A549 (cell line): ENCODE data around the gene ZSWIM1. TPM values are rescaled to one million over a fixed set of nuclear protein-coding genes. Genes with fewer than 3 reads are reported as not detected.

ENCODE experiments used
- ATAC-seq, 2 experiments: fragments of 200-7000 bp in 1 of 2; fragments of >200 bp in 1 of 2; cut with Nextera tagmentation in 1 of 2; cut with Tn5 transposase in 1 of 2; 3 replicates each; pipeline versions ENCODE4 v1.8.0 to v1.9.1; 2018 to 2020; ENCODE audit warnings: mild to moderate bottlenecking in 1 of 2, moderate library complexity in 1 of 2
- CTCF ChIA-PET: fragments of 300-600 bp; sonication (Branson Sonifier 250); formaldehyde crosslinking; extraction: SDS; loops from one replicate; lab custom pipeline; 2021; ENCODE audit warnings: antibody characterized with exemption, inconsistent platforms; lab: Yijun Ruan, JAX
- POLR2A ChIA-PET: fragments of 350-600 bp; formaldehyde crosslinking; extraction: SDS; loops from one replicate; lab custom pipeline; 2021; ENCODE audit warnings: antibody characterized with exemption, inconsistent platforms; lab: Yijun Ruan, JAX
- DNase-seq, 2 experiments: peaks; one replicate each; pipeline versions ENCODE4 v3.0.0 to v3.0.0-alpha.2; 2011 to 2016; ENCODE audit warnings: low read depth in 1 of 2, low spot score in 1 of 2
- FAIRE-seq: peaks from 2 replicates; lab custom pipeline; 2011; peaks lifted over from hg19 to GRCh38; lab: Jason Lieb, UNC
- H3K27ac ChIP-seq, 2 experiments: fragments of >200 bp; sonication (Bioruptor Twin); formaldehyde crosslinking; 3 replicates each; pipeline ENCODE4 v1.5.1; 2016 to 2017
- H3K4me1 ChIP-seq: fragments of >200 bp; sonication (Bioruptor Twin); formaldehyde crosslinking; 3 replicates; pipeline ENCODE4 v1.6.1; 2016
- H3K4me2 ChIP-seq: fragments of >200 bp; sonication (Bioruptor Twin); formaldehyde crosslinking; 3 replicates; pipeline ENCODE4 v1.6.1; 2016
- H3K4me3 ChIP-seq: fragments of >200 bp; sonication (Bioruptor Twin); formaldehyde crosslinking; 3 replicates; pipeline ENCODE4 v1.5.1; 2016
- H3K9me3 ChIP-seq: fragments of >200 bp; sonication (Bioruptor Twin); formaldehyde crosslinking; 3 replicates; pipeline ENCODE4 v1.6.1; 2016
- BHLHE40 ChIP-seq: IDR thresholded peaks from 2 replicates; pipeline ENCODE4 v1.6.1; 2012; ENCODE audit warnings: low read depth, low read length, inconsistent platforms
- CBX2 ChIP-seq: fragments of 200-600 bp; sonication (generic); IDR thresholded peaks from 2 replicates; pipeline ENCODE4 v1.6.1; 2016; ENCODE audit warnings: low read depth, mild to moderate bottlenecking, borderline replicate concordance
- CBX8 ChIP-seq: fragments of 200-600 bp; sonication (generic); IDR thresholded peaks from 2 replicates; pipeline ENCODE4 v1.6.1; 2016
- CEBPB ChIP-seq, 2 experiments: fragments of >200 bp in 1 of 2; sonication (Bioruptor Twin) in 1 of 2; formaldehyde crosslinking in 1 of 2; IDR thresholded peaks; 2 replicates each; pipeline ENCODE4 v1.6.1; 2012 to 2016
- CHD2 ChIP-seq: fragments of 150-350 bp; IDR thresholded peaks from 2 replicates; pipeline ENCODE4 v1.6.1; 2014; ENCODE audit warnings: low read length; ENCODE audit not compliant: partially characterized antibody
- CHD4 ChIP-seq: fragments of 200-600 bp; sonication (generic); IDR thresholded peaks from 2 replicates; pipeline ENCODE4 v1.6.1; 2016; ENCODE audit warnings: antibody characterized with exemption, mild to moderate bottlenecking, borderline replicate concordance
- FOXS1 ChIP-seq: fragments of 250-450 bp; sonication (Bioruptor Pico); IDR thresholded peaks from 2 replicates; pipeline ENCODE4 v1.5.0; 2020; ENCODE audit warnings: mild to moderate bottlenecking, moderate library complexity
- GATA3 ChIP-seq: IDR thresholded peaks from 2 replicates; pipeline ENCODE4 v1.6.1; 2012; ENCODE audit warnings: borderline replicate concordance
- HDAC2 ChIP-seq: fragments of 200-600 bp; sonication (generic); IDR thresholded peaks from 2 replicates; pipeline ENCODE4 v1.6.1; 2016
- HOXB5 ChIP-seq: fragments of 250-450 bp; sonication (Bioruptor Pico); IDR thresholded peaks from 2 replicates; pipeline ENCODE4 v1.5.0; 2020; ENCODE audit warnings: mild to moderate bottlenecking, moderate library complexity
- JUNB ChIP-seq: fragments of >200 bp; sonication (Bioruptor Twin); formaldehyde crosslinking; IDR thresholded peaks from 2 replicates; pipeline ENCODE4 v1.6.1; 2016
- KDM1A ChIP-seq: fragments of 200-600 bp; sonication (generic); IDR thresholded peaks from 2 replicates; pipeline ENCODE4 v1.6.1; 2016; ENCODE audit warnings: low read depth, mild to moderate bottlenecking
- NPAS2 ChIP-seq: fragments of 250-450 bp; sonication (Bioruptor Pico); IDR thresholded peaks from 2 replicates; pipeline ENCODE4 v1.8.0; 2022; ENCODE audit warnings: mild to moderate bottlenecking, moderate library complexity, borderline replicate concordance
- POLR2A ChIP-seq: IDR thresholded peaks from 2 replicates; pipeline ENCODE4 v1.6.1; 2012; ENCODE audit warnings: mild to moderate bottlenecking, low read length
- POLR2AphosphoS2 ChIP-seq: conservative IDR thresholded peaks from 2 replicates; pipeline ENCODE4 v1.6.1; 2012; ENCODE audit warnings: low read length, improper control_type of control experiment, inconsistent platforms
- RARB ChIP-seq: fragments of 250-450 bp; sonication (Bioruptor Pico); IDR thresholded peaks from 2 replicates; pipeline ENCODE4 v1.8.0; 2021; ENCODE audit warnings: mild to moderate bottlenecking, moderate library complexity
- RCOR1 ChIP-seq: fragments of 150-350 bp; IDR thresholded peaks from 2 replicates; pipeline ENCODE4 v1.6.1; 2014; ENCODE audit warnings: antibody characterized with exemption, low read length, low read depth
- SREBF2 ChIP-seq: fragments of 450-650 bp; IDR thresholded peaks from 2 replicates; pipeline ENCODE4 v1.6.1; 2014; ENCODE audit warnings: mild to moderate bottlenecking, moderate library complexity
- TFCP2L1 ChIP-seq: fragments of 250-450 bp; sonication (Bioruptor Pico); IDR thresholded peaks from 2 replicates; pipeline ENCODE4 v1.5.0; 2021; ENCODE audit warnings: mild to moderate bottlenecking
- ZNF302 ChIP-seq: fragments of 250-450 bp; sonication (Bioruptor Pico); IDR thresholded peaks from 2 replicates; pipeline ENCODE4 v1.9.0; 2021; ENCODE audit warnings: inconsistent platforms, mild to moderate bottlenecking, moderate library complexity
- WGBS: methylation state at CpG from one replicate; pipeline ENCODE4 v1.1.6; 2017; ENCODE audit errors: missing lambda C conversion rate; 5-methylcytosine and 5-hydroxymethylcytosine counted together
- polyA plus RNA-seq, 4 experiments: library from polyadenylated mRNA; depleted of rRNA in 3 of 4; stranded (reverse); fragments of >200 nt; fragmentation: RNase III in 1 of 4; extraction: RNeasy Plus Mini Kit Qiagen cat#74134 plus additional on column Dnase treatment in 1 of 4; gene quantifications; 2 replicates in 3 of 4; 3 replicates in 1 of 4; pipeline ENCODE4 v1.2.3, GENCODE V29; 2011 to 2017
- TF ChIP-seq, protein P1 (sequence below): fragments of 200-600 bp; sonication (generic); IDR thresholded peaks from 2 replicates; pipeline ENCODE4 v1.6.1; 2016; ENCODE audit warnings: antibody characterized with exemption, mild to moderate bottlenecking, moderate library complexity
- TF ChIP-seq, protein P2 (sequence below): IDR thresholded peaks from 2 replicates; pipeline ENCODE4 v1.6.1; 2012; ENCODE audit warnings: low read depth, borderline replicate concordance
- TF ChIP-seq, protein P3 (sequence below): fragments of 450-650 bp; IDR thresholded peaks from 2 replicates; pipeline ENCODE4 v1.6.1; 2014; ENCODE audit warnings: antibody characterized with exemption
- TF ChIP-seq, protein P4 (sequence below): fragments of >200 bp; sonication (Bioruptor Twin); formaldehyde crosslinking; IDR thresholded peaks from 3 replicates; pipeline ENCODE4 v1.6.1; 2016
- TF ChIP-seq, protein P5 (sequence below): IDR thresholded peaks from 2 replicates; pipeline ENCODE4 v1.6.1; 2012

Gene ZSWIM1
- polyA plus RNA-seq, 2 of the 4 experiments (the other 2 are of a cell fraction): 4.7 to 6.6 TPM

DNA sequence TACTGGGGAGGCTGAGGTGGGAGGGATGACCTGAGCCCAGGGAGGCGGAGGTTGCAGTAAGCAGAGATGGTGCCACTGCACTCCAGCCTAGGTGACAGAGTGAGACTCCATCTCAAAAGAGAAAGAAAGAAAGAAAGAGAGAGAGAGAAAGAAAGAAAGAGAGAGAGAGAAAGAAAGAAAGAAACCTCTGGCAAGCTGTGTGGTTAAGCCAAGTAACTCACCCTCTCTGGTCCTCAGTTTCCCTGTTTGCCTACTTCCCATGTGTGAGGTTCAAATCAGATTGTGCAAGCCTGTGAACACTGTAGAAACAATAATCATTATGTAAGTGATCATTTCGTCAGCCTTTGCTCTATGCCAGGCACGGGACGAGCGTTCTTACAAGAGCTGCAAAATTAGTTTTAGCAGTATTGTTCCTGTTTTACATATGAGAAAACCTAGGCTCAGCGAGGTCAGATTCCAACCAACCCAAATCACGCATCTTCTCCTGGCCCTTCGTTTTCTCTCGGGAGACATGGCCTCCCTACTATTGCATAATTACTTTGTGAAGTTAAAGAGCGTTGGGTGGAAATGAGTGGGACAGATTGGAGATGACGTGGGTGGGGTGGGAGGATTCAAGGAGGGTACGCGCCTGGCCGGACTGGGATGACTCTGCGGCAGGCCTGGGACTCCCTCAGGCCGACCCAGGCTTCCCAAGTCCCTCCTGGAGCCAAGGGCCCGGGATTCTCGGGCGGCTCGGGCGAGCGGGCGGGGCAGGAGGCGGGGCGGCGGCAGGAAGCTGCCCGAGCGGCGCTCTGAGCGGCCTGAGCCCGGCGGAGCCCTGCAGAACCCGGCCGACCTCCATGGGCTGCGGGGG lies 47.8 kb upstream of the ZSWIM1 start, which contains the start of gene SNX21:
Gene SNX21, plus strand, starts transcription at position 770 of the 853 bp plus-strand sequence. CDS start 121 bp downstream, outside the sequence.
- ATAC-seq (peak; percentile 91 to 96), DNase-seq (peak; percentile 71 to 81), FAIRE-seq (no peak)
- H3K4me3 ChIP-seq: peak within 1 kb of the TSS; percentile 73
- ChIA-PET POLR2A (interaction anchor here (0.5 to 2.2 kb wide), 9 partner anchors 11 to 142 kb away, joined by 3 to 12 read pairs (median 3); partner anchors contain the start of genes CTSA, DNTTIP1, NEURL2 and PCIF1), CTCF (interaction anchor here (1.0 to 2.1 kb wide), 6 partner anchors 9 to 139 kb away, joined by 3 to 5 read pairs (median 3); partner anchors contain the start of gene ZNF335)
- peak within 1 kb of the TSS; percentile 81 for H3K4me2 ChIP-seq
- peaks cover 17% of the 10 kb centered on the region; the same call in 2 of the 3 replicates for H3K4me1 ChIP-seq
- TF ChIP-seq CEBPB (IDR thresholded peaks at IDR 0.05) (peak; percentile 80 to 93), POLR2A (no peak; the same call in 1 of the 2 replicates), ZNF302 (CRISPR knock-in tag) (no peak), CHD2 (peak; percentile 23)
- TF ChIP-seq, protein P1, sequence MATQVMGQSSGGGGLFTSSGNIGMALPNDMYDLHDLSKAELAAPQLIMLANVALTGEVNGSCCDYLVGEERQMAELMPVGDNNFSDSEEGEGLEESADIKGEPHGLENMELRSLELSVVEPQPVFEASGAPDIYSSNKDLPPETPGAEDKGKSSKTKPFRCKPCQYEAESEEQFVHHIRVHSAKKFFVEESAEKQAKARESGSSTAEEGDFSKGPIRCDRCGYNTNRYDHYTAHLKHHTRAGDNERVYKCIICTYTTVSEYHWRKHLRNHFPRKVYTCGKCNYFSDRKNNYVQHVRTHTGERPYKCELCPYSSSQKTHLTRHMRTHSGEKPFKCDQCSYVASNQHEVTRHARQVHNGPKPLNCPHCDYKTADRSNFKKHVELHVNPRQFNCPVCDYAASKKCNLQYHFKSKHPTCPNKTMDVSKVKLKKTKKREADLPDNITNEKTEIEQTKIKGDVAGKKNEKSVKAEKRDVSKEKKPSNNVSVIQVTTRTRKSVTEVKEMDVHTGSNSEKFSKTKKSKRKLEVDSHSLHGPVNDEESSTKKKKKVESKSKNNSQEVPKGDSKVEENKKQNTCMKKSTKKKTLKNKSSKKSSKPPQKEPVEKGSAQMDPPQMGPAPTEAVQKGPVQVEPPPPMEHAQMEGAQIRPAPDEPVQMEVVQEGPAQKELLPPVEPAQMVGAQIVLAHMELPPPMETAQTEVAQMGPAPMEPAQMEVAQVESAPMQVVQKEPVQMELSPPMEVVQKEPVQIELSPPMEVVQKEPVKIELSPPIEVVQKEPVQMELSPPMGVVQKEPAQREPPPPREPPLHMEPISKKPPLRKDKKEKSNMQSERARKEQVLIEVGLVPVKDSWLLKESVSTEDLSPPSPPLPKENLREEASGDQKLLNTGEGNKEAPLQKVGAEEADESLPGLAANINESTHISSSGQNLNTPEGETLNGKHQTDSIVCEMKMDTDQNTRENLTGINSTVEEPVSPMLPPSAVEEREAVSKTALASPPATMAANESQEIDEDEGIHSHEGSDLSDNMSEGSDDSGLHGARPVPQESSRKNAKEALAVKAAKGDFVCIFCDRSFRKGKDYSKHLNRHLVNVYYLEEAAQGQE: peak; percentile 71
- TF ChIP-seq, protein P2, sequence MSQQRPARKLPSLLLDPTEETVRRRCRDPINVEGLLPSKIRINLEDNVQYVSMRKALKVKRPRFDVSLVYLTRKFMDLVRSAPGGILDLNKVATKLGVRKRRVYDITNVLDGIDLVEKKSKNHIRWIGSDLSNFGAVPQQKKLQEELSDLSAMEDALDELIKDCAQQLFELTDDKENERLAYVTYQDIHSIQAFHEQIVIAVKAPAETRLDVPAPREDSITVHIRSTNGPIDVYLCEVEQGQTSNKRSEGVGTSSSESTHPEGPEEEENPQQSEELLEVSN: no peak
- 16% methylated on average over 28 of the region's 35 CpGs for WGBS
- H3K27ac ChIP-seq: peak within 1 kb of the TSS; percentile 87 to 93
- no peaks in the 10 kb centered on the region for H3K9me3 ChIP-seq

DNA sequence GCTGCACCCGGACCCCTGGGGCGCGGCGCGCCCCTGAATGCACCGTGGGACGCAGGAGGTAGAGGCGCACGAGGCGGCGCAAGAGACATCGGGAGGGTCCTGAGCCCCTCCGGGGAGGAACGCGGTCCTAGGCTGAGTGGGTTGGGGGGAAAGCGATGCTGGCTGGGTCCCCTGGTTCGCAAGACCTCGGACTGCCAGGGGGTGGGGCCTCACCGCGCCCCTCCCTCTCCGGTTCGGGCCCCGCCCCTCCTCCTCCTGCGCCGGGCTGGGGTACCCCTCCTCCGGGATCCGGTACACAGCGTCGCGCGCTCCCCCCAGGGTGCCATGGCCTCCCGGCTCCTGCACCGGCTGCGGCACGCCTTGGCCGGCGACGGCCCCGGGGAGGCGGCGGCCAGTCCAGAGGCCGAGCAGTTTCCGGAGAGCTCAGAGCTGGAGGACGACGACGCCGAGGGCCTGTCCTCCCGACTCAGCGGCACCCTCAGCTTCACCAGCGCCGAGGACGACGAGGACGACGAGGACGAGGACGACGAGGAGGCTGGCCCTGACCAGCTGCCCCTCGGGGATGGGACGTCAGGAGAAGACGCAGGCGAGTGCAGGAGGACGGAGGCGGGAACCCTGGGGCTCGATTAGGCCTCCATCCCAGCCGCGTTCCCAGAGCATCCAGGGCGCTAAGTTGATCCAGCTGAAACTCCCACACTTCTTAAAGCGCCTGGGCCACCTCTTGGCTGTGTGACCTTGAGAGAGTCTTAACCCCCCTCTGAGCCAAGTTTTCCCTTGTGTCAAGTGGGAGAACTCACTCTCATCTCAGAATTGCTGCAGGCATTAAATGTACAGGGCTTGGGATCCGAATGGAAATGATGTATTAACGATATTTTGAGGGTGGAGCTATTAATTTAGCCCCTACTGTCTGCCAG lies 46.9 kb upstream of the ZSWIM1 start:
- ATAC-seq: peak; percentile 86 to 90
- H3K4me2 ChIP-seq: peak overlapping the region; percentile 81
- peak; percentile 66 to 75 for DNase-seq
- H3K4me1 ChIP-seq: peaks cover 17% of the 10 kb centered on the region; the same call in 2 of the 3 replicates
- 43% methylated on average over 9 of the region's 71 CpGs for WGBS
- no peaks in the 10 kb centered on the region for H3K9me3 ChIP-seq
- FAIRE-seq: no peak
- H3K27ac ChIP-seq: peak overlapping the region; percentile 87 to 93
- CTCF ChIA-PET: interaction anchor here (0.7 to 2.1 kb wide), 9 partner anchors 9 to 138 kb away, joined by 3 to 8 read pairs (median 3); partner anchors contain the start of gene ZNF335
- POLR2A ChIA-PET: interaction anchor here (0.5 to 2.2 kb wide), 9 partner anchors 10 to 141 kb away, joined by 3 to 12 read pairs (median 3); partner anchors contain the start of genes CTSA, DNTTIP1, NEURL2 and PCIF1
- H3K4me3 ChIP-seq: peak overlapping the region; percentile 73
- TF ChIP-seq, protein P3, sequence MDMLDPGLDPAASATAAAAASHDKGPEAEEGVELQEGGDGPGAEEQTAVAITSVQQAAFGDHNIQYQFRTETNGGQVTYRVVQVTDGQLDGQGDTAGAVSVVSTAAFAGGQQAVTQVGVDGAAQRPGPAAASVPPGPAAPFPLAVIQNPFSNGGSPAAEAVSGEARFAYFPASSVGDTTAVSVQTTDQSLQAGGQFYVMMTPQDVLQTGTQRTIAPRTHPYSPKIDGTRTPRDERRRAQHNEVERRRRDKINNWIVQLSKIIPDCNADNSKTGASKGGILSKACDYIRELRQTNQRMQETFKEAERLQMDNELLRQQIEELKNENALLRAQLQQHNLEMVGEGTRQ: no peak
- TF ChIP-seq POLR2AphosphoS2 (no peak), HDAC2 (no peak), TFCP2L1 (CRISPR knock-in tag) (no peak), SREBF2 (no peak), RARB (no peak), CEBPB (IDR thresholded peaks at IDR 0.05) (no peak), GATA3 (no peak), RCOR1 (no peak), HOXB5 (CRISPR knock-in tag) (no peak), JUNB (no peak), KDM1A (no peak), BHLHE40 (no peak), CBX8 (no peak), CHD4 (no peak; the same call in 1 of the 2 replicates), FOXS1 (CRISPR knock-in tag) (no peak), NPAS2 (no peak), CBX2 (no peak)
- TF ChIP-seq, protein P4, sequence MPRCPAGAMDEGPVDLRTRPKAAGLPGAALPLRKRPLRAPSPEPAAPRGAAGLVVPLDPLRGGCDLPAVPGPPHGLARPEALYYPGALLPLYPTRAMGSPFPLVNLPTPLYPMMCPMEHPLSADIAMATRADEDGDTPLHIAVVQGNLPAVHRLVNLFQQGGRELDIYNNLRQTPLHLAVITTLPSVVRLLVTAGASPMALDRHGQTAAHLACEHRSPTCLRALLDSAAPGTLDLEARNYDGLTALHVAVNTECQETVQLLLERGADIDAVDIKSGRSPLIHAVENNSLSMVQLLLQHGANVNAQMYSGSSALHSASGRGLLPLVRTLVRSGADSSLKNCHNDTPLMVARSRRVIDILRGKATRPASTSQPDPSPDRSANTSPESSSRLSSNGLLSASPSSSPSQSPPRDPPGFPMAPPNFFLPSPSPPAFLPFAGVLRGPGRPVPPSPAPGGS: 0 out of 3 replicates have a peak, but pooled peaks have one; percentile 57
- TF ChIP-seq, protein P2: peak; percentile 95
- TF ChIP-seq, protein P5, sequence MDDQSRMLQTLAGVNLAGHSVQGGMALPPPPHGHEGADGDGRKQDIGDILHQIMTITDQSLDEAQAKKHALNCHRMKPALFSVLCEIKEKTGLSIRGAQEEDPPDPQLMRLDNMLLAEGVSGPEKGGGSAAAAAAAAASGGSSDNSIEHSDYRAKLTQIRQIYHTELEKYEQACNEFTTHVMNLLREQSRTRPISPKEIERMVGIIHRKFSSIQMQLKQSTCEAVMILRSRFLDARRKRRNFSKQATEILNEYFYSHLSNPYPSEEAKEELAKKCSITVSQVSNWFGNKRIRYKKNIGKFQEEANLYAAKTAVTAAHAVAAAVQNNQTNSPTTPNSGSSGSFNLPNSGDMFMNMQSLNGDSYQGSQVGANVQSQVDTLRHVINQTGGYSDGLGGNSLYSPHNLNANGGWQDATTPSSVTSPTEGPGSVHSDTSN: no peak
